ENCODE measurements around the gene AP2S1.

GRCh38 chr19:46798713-46799112 lies 51.9 kb downstream of the AP2S1 start:
- no peak for TF ChIP-seq POLR2AphosphoS5 (IDR thresholded peaks at IDR 0.05; ENCODE audit: low read depth, low read length)
- no peak for TF ChIP-seq TAF1 (IDR thresholded peaks at IDR 0.05; ENCODE audit: borderline replicate concordance, insufficient read depth, low read length)
- TF ChIP-seq REST (IDR thresholded peaks at IDR 0.05; ENCODE audit: insufficient read depth in 1 of 2, low read depth in 2 of 2, low read length in 2 of 2), result no peak
- TF ChIP-seq SIN3A (IDR thresholded peaks at IDR 0.05; ENCODE audit: borderline replicate concordance, insufficient read depth, low read length), result no peak

All from PFSK-1 (cell line).